GM23338 (cell line): ENCODE data around the gene EEPD1.

Experiments used
- EZH2 ChIP-seq: fragments of 200-600 bp; sonication (generic); IDR thresholded peaks from one replicate; pipeline ENCODE4 v1.8.0; 2017; ENCODE audit warnings: antibody characterized with exemption, mild to moderate bottlenecking, low read depth; ENCODE audit not compliant: unreplicated experiment
- EZH2phosphoT487 ChIP-seq: fragments of 200-600 bp; sonication (generic); IDR thresholded peaks from one replicate; pipeline ENCODE4 v1.8.1; 2018; ENCODE audit warnings: antibody characterized with exemption; ENCODE audit not compliant: unreplicated experiment

DNA sequence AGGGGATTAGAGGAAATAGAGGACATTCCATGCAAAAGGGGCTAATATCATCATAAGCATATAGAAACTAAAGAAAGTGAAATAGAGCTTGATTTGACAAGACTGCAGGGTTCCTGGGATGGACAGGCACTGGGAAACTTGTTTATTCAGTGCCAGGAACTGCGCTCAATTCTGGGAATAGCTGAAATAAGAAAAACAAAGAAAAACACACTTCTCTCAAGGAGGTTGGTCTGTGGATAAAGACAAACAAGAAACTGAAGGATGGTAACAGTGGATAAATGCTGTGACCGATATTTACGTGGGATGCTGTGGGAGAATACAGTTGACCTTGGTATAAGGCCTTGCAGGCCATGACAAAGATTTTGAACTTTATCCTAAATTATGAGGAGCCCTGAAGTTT lies 195.7 kb downstream of the EEPD1 start:
- TF ChIP-seq EZH2, result no peak
- no peak for TF ChIP-seq EZH2phosphoT487
